HCT116 (cell line): ENCODE results near the gene CTNND2.

Source experiments
- POLR2A ChIP-seq: IDR thresholded peaks from 2 replicates; pipeline ENCODE4 v1.7.0; 2011; ENCODE audit warnings: borderline replicate concordance; ENCODE audit not compliant: insufficient read depth, insufficient read length; ENCODE audit errors: extremely low read depth
- ZNF274 ChIP-seq: fragments of 200-500 bp; sonication (Bioruptor generic); IDR thresholded peaks from 2 replicates; pipeline ENCODE4 v1.6.1; 2014; ENCODE audit warnings: mild to moderate bottlenecking, low read depth, low read length, inconsistent platforms
- TF ChIP-seq, protein P1 (sequence below), 3 experiments: fragments of 200-600 bp in 1 of 3; sonication (generic) in 1 of 3; IDR thresholded peaks in 2 of 3; conservative IDR thresholded peaks in 1 of 3; 2 replicates each; pipeline ENCODE4 v1.5.1; 2012 to 2017; ENCODE audit warnings: low read depth in 2 of 3, low read length in 2 of 3, antibody characterized with exemption in 1 of 3, borderline replicate concordance in 1 of 3, control low read depth in 1 of 3, mild to moderate bottlenecking in 1 of 3, mixed read lengths in 1 of 3, mixed run types in 1 of 3, moderate library complexity in 1 of 3; ENCODE audit not compliant: insufficient read depth in 1 of 3
- TF ChIP-seq, protein P2 (sequence below): IDR thresholded peaks from 2 replicates; pipeline ENCODE4 v1.6.1; 2011; ENCODE audit warnings: mild to moderate bottlenecking, low read length, moderate library complexity; ENCODE audit not compliant: insufficient replicate concordance; ENCODE audit errors: extremely low read depth

DNA sequence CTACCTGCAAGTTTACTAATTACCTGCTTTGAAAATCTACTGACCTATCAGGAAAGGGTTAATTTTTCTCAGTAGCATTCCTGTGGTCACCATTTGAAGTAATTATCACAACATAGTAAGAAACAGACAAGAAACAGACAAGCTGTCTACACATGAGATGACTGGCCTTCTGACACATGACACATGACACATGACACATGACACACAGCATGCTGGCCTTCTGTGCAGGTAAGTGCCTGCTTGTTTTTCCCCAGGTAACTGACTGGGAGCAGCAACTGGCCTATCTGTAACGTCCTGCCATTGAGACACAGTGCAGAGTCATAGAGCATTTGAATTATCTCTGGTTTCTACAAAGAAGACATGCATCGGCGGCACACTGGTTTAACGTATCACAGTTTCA is 222.4 kb downstream of the CTNND2 start:
- TF ChIP-seq, protein P1, sequence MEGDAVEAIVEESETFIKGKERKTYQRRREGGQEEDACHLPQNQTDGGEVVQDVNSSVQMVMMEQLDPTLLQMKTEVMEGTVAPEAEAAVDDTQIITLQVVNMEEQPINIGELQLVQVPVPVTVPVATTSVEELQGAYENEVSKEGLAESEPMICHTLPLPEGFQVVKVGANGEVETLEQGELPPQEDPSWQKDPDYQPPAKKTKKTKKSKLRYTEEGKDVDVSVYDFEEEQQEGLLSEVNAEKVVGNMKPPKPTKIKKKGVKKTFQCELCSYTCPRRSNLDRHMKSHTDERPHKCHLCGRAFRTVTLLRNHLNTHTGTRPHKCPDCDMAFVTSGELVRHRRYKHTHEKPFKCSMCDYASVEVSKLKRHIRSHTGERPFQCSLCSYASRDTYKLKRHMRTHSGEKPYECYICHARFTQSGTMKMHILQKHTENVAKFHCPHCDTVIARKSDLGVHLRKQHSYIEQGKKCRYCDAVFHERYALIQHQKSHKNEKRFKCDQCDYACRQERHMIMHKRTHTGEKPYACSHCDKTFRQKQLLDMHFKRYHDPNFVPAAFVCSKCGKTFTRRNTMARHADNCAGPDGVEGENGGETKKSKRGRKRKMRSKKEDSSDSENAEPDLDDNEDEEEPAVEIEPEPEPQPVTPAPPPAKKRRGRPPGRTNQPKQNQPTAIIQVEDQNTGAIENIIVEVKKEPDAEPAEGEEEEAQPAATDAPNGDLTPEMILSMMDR (IDR thresholded peaks at IDR 0.05 in 2 of 3, conservative IDR thresholded peaks at IDR 0.05 in 1 of 3; ENCODE audit: borderline replicate concordance in 1 of 3, insufficient read depth in 1 of 3, low read depth in 2 of 3, low read length in 2 of 3): no peak
- TF ChIP-seq POLR2A (no peak), ZNF274 (no peak)
- TF ChIP-seq, protein P2, sequence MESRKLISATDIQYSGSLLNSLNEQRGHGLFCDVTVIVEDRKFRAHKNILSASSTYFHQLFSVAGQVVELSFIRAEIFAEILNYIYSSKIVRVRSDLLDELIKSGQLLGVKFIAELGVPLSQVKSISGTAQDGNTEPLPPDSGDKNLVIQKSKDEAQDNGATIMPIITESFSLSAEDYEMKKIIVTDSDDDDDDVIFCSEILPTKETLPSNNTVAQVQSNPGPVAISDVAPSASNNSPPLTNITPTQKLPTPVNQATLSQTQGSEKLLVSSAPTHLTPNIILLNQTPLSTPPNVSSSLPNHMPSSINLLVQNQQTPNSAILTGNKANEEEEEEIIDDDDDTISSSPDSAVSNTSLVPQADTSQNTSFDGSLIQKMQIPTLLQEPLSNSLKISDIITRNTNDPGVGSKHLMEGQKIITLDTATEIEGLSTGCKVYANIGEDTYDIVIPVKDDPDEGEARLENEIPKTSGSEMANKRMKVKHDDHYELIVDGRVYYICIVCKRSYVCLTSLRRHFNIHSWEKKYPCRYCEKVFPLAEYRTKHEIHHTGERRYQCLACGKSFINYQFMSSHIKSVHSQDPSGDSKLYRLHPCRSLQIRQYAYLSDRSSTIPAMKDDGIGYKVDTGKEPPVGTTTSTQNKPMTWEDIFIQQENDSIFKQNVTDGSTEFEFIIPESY: no peak
